Retinal pigment epithelial cell (primary cell): ENCODE data around the gene OR6Y1.

Experiments
- DNase-seq: peaks from one replicate; pipeline ENCODE4 v3.0.0-alpha.2; 2010; ENCODE audit warnings: low read depth
- H3K4me3 ChIP-seq: 2 replicates; pipeline ENCODE4 v1.5.1; 2011; ENCODE audit warnings: mild to moderate bottlenecking, low read length, control low read depth, moderate library complexity
- CTCF ChIP-seq: conservative IDR thresholded peaks from 2 replicates; pipeline ENCODE4 v1.5.1; 2011; ENCODE audit warnings: low read depth, low read length, control low read depth, inconsistent platforms

OR6Y1 gene, protein sequence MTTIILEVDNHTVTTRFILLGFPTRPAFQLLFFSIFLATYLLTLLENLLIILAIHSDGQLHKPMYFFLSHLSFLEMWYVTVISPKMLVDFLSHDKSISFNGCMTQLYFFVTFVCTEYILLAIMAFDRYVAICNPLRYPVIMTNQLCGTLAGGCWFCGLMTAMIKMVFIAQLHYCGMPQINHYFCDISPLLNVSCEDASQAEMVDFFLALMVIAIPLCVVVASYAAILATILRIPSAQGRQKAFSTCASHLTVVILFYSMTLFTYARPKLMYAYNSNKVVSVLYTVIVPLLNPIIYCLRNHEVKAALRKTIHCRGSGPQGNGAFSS

GRCh38 chr1:158554352-158554751 is at the start of gene OR6Y1:
OR6Y1 (minus strand) TSS chr1:158554405; CDS start chr1:158548105, 6,300 bp downstream.
- DNase-seq = no peak
- no peak for TF ChIP-seq CTCF
- no peak within 1 kb of the TSS for H3K4me3 ChIP-seq

DNA sequence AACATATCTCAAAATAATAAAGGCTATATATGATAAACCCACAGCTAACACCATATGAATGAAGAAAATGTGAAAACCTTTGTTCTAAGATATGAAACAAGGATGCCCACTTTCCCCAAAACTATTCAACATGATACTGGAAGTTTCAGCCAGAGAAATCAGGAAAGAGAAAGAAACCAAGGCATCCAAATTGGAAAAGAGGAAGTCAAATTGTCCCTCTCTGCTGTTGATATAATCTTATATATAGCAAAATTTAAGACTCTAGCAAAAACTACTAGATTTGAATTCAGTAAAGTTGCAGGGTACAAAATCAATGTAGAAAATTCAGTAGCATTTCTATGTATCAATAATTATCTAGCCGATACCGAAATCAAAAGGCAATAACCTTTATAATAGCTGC is 46.5 kb upstream of the OR6Y1 start:
- no peak for TF ChIP-seq CTCF
- H3K4me3 ChIP-seq = no peak overlapping the region
- no peak for DNase-seq

- TF ChIP-seq CTCF = no peak
- no peak for DNase-seq
- H3K4me3 ChIP-seq = no peak overlapping the region
These were observed 32.7 kb upstream of the OR6Y1 start for GRCh38 chr1:158586942-158587341.

DNA sequence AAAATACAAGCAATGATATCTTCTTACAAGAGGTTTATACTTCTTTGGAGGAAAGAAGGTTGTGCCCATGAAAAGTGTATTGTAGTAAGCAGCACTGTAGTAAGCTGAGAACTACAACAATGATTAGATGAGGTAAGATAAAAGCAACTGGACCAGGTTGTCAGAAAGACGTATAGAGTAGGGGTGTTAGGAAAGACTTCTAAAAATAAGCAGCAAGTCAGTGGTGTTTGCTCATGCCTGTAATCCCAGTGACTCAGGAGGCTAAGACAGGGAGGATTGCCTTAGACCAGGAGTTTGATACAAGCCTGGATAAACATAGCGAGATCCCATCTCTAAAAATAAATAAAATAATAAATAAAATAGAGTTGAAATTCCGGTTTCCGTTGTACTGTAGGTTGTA is 29.8 kb upstream of the OR6Y1 start:
- DNase-seq = no peak
- no peak for TF ChIP-seq CTCF
- H3K4me3 ChIP-seq = no peak overlapping the region

- no peak for TF ChIP-seq CTCF
- DNase-seq = no peak
- H3K4me3 ChIP-seq = no peak within 1 kb of the TSS
These were observed 25.5 kb upstream of the OR6Y1 start, which contains the start of gene OR10X1 for GRCh38 chr1:158579733-158580132. OR10X1 (minus strand) TSS chr1:158579899; CDS start chr1:158579899, 0 bp downstream.

GRCh38 chr1:158577561-158577960 is 23.4 kb upstream of the OR6Y1 start:
- no peak overlapping the region for H3K4me3 ChIP-seq
- no peak for DNase-seq
- TF ChIP-seq CTCF = no peak

DNA sequence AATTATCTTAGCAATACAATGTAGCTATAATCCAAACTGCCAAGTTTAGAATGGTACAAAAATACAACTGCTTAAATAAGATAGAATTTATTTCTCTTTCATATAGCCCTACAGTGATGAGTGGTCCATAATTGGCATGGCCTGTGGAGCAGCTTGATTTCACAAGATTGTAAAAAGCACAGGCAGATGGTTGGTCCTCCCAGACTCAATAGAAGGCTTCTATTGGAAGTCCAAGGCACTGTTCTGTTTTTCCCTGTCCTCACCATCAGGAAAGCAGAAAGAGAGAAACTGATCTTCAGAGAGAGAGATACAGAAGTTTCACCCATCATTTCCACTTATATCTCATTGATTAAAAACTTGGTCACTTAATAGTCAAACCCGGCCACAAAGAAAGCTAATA is 18.0 kb upstream of the OR6Y1 start:
- TF ChIP-seq CTCF = no peak
- no peak for DNase-seq
- no peak overlapping the region for H3K4me3 ChIP-seq
